Keratinocyte (primary cell): ENCODE results near the gene TELO2. TPM values are rescaled to one million over a fixed set of nuclear protein-coding genes. Genes with fewer than 3 reads are reported as not detected.

Source experiments
- DNase-seq: peaks from one replicate; pipeline ENCODE4 v3.0.0-alpha.2; 2011; ENCODE audit warnings: low read depth, missing footprints, low spot score
- FAIRE-seq: peaks from 2 replicates; lab custom pipeline; 2011; peaks lifted over from hg19 to GRCh38; lab: Jason Lieb, UNC
- H2AFZ ChIP-seq: 2 replicates; pipeline ENCODE4 v1.6.0; 2012; ENCODE audit warnings: low read length, control low read depth, inconsistent platforms; ENCODE audit not compliant: control insufficient read depth
- H3K27ac ChIP-seq: 2 replicates; pipeline ENCODE4 v1.5.1; 2011; ENCODE audit warnings: low read length; ENCODE audit not compliant: control insufficient read depth, insufficient read depth
- H3K27me3 ChIP-seq: 3 replicates; pipeline ENCODE4 v1.6.0; 2011; ENCODE audit warnings: low read length; ENCODE audit not compliant: control insufficient read depth, insufficient read depth; ENCODE audit errors: extremely low read depth
- H3K36me3 ChIP-seq, 2 experiments: 2 replicates in 1 of 2; 3 replicates in 1 of 2; pipeline ENCODE4 v1.5.1; 2011; ENCODE audit warnings: low read length in 2 of 2, mild to moderate bottlenecking in 1 of 2; ENCODE audit not compliant: control insufficient read depth in 2 of 2, insufficient read depth in 2 of 2; ENCODE audit errors: extremely low read depth in 1 of 2
- H3K4me1 ChIP-seq: 3 replicates; pipeline ENCODE4 v1.5.1; 2011; ENCODE audit warnings: low read length; ENCODE audit not compliant: control insufficient read depth, insufficient read depth; ENCODE audit errors: extremely low read depth
- H3K4me2 ChIP-seq: 3 replicates; pipeline ENCODE4 v1.6.0; 2011; ENCODE audit warnings: low read depth, low read length; ENCODE audit not compliant: control insufficient read depth, insufficient read depth; ENCODE audit errors: extremely low read depth
- H3K4me3 ChIP-seq, 3 experiments: fragments of 200-600 bp in 1 of 3; sonication (generic) in 1 of 3; 2 replicates in 2 of 3; 3 replicates in 1 of 3; pipeline ENCODE4 v1.5.1; 2011 to 2016; ENCODE audit warnings: low read length in 3 of 3, mild to moderate bottlenecking in 3 of 3, control low read depth in 2 of 3, inconsistent platforms in 1 of 3, low read depth in 1 of 3, mixed read lengths in 1 of 3, mixed run types in 1 of 3, moderate library complexity in 1 of 3; ENCODE audit not compliant: control insufficient read depth in 2 of 3, insufficient read depth in 2 of 3; ENCODE audit errors: extremely low read depth in 1 of 3
- H3K79me2 ChIP-seq: 2 replicates; pipeline ENCODE4 v1.6.0; 2012; ENCODE audit warnings: low read length; ENCODE audit not compliant: control insufficient read depth, insufficient read depth
- H3K9ac ChIP-seq: 3 replicates; pipeline ENCODE4 v1.6.0; 2011; ENCODE audit warnings: low read length; ENCODE audit not compliant: control insufficient read depth, insufficient read depth; ENCODE audit errors: extremely low read depth
- H3K9me1 ChIP-seq: 3 replicates; pipeline ENCODE4 v1.6.0; 2011; ENCODE audit warnings: low read length; ENCODE audit not compliant: control insufficient read depth, insufficient read depth; ENCODE audit errors: extremely low read depth
- H3K9me3 ChIP-seq: 2 replicates; pipeline ENCODE4 v1.5.1; 2012; ENCODE audit warnings: low read depth, low read length; ENCODE audit not compliant: control insufficient read depth
- H4K20me1 ChIP-seq: 3 replicates; pipeline ENCODE4 v1.6.0; 2011; ENCODE audit warnings: low read length; ENCODE audit not compliant: control insufficient read depth, insufficient read depth; ENCODE audit errors: extremely low read depth
- EZH2 ChIP-seq: IDR thresholded peaks from one replicate; pipeline ENCODE4 v1.6.1; 2012; ENCODE audit warnings: inconsistent platforms, mild to moderate bottlenecking, low read length, moderate library complexity
- dilution Hi-C: fragments of 300-500 bp; cut with MboI; formaldehyde crosslinking; loops from one replicate; pipeline ENCODE4 v1.7.0; 2020; ENCODE audit warnings: low sequenced_read_pairs; ENCODE audit not compliant: extremely low pct_ligation_motif_present
- polyA plus RNA-seq, 5 experiments: library from polyadenylated mRNA; depleted of rRNA in 3 of 5; stranded (reverse) in 3 of 5; stranded (forward) in 1 of 5; unstranded in 1 of 5; fragments of >200 nt; gene quantifications; 1 replicate in 1 of 5; 2 replicates in 3 of 5; 3 replicates in 1 of 5; pipeline versions ENCODE4 v1.2.1 to v1.2.3, GENCODE V29; 2011 to 2012; ENCODE audit warnings: missing spikeins in 2 of 5, low read depth in 1 of 5, low replicate concordance in 1 of 5
- TF ChIP-seq, protein P1 (sequence below), 3 experiments: IDR thresholded peaks in 1 of 3; conservative IDR thresholded peaks in 1 of 3; optimal IDR thresholded peaks in 1 of 3; 2 replicates in 2 of 3; 3 replicates in 1 of 3; pipeline versions ENCODE3 to v1.5.1; 2011; ENCODE audit warnings: low read length in 3 of 3, mild to moderate bottlenecking in 3 of 3, moderate library complexity in 2 of 3, control low read depth in 1 of 3, inconsistent platforms in 1 of 3; ENCODE audit not compliant: insufficient read depth in 2 of 3; ENCODE audit errors: extremely low read depth in 1 of 3

Gene TELO2
- polyA plus RNA-seq, 1 donor (not counting 4 experiments of a cell fraction or from before 2014, with no cell fraction given): 7.9 TPM

DNA sequence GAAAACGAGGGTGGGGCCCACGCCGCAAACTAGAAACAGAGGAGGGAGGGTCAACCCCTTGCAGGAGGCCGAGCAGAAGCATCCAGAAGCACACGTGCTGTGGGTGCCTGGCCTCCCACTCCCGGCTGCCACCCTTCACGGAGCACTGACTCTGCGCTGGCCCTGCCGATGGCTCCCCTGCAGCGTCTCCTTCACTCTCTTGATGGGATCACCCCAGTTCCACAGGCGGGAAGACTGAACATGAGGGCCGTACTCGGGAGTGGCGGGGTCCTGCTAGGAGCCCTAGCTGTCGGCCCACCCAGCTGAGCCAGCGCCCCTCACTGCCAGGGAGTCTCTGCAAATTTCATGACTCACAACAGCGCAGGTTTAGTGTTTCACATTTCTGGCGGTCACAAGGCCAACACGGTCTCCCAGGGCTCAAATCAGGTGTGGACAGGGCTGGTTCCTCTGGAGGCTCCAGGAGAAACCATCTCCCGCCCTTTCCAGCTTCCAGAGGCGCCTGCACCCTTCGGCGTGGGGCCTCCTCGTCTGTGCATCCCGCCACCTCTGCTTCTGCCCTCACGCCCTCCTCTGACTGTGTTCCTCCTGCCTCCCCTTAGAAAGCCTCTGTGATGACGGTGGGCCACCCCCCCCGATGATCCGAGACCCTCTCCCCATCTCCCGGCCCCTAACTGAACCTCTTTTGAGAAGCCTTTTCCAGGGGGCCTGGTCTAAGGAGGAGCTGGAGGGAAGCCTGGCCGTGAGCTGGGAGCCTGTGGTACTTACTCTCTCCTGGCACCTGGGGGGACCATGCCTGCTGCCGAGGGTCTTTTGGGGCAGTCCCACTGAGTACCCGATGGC is 6.4 kb upstream of the TELO2 start:
- no peak overlapping the region for H3K27ac ChIP-seq
- H3K27me3 ChIP-seq: no peaks in the 10 kb centered on the region
- no peaks in the 10 kb centered on the region for H3K79me2 ChIP-seq
- FAIRE-seq (no peak), DNase-seq (no peak)
- H3K4me1 ChIP-seq: peaks cover 7% of the 10 kb centered on the region
- dilution Hi-C loops: no loop called here
- H3K4me3 ChIP-seq: no peak overlapping the region
- H3K36me3 ChIP-seq: no peaks in the 10 kb centered on the region
- H3K9ac ChIP-seq: no peak overlapping the region
- no peak overlapping the region for H2AFZ ChIP-seq
- no peak overlapping the region for H3K4me2 ChIP-seq
- TF ChIP-seq, protein P1, sequence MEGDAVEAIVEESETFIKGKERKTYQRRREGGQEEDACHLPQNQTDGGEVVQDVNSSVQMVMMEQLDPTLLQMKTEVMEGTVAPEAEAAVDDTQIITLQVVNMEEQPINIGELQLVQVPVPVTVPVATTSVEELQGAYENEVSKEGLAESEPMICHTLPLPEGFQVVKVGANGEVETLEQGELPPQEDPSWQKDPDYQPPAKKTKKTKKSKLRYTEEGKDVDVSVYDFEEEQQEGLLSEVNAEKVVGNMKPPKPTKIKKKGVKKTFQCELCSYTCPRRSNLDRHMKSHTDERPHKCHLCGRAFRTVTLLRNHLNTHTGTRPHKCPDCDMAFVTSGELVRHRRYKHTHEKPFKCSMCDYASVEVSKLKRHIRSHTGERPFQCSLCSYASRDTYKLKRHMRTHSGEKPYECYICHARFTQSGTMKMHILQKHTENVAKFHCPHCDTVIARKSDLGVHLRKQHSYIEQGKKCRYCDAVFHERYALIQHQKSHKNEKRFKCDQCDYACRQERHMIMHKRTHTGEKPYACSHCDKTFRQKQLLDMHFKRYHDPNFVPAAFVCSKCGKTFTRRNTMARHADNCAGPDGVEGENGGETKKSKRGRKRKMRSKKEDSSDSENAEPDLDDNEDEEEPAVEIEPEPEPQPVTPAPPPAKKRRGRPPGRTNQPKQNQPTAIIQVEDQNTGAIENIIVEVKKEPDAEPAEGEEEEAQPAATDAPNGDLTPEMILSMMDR (optimal IDR thresholded peaks at IDR 0.05 in 1 of 3, IDR thresholded peaks at IDR 0.05 in 1 of 3, conservative IDR thresholded peaks at IDR 0.05 in 1 of 3; ENCODE audit: extremely low read depth in 1 of 3, insufficient read depth in 2 of 3, low read length in 3 of 3): no peak
- TF ChIP-seq EZH2: no peak
- H3K9me1 ChIP-seq: no peaks in the 10 kb centered on the region
- no peaks in the 10 kb centered on the region for H3K9me3 ChIP-seq
- H4K20me1 ChIP-seq: no peaks in the 10 kb centered on the region

DNA sequence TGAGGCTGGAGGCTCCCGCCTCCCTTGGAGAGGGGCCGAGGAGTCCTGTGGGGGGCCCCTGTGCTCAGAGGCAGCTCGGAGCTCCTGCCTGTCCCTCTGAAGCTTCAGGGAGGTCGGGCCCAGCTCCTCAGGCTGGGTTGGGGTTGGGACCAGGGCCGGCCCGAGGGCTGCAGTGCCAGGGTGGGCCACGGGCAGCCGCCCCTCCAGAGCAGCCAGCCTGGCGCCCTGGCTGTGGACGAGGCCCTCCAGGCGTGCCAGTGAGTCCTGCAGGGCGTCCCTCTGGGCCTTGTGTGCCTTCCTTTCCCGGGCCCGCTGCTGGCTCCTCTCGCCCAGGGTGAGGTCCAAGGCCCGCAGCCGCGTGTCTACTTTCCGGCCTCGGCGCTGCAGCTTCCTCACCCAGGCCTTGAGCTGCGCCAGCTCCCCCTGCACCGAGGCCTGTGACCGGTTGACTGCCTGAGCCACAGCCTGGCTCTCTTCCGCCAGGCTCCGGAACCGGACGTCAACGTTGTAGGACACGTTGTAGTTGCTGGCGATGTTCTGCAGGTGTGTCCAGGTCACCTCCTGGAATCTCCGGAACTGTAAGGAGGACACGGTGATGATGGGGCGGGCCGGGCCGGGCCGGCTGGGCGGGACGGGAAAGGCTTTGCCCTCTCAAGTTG is 5.6 kb upstream of the TELO2 start:
- Histone ChIP-seq H3K4me1 (peaks cover 8% of the 10 kb centered on the region), H3K9me1 (no peaks in the 10 kb centered on the region), H3K4me2 (no peak overlapping the region), H3K27me3 (no peaks in the 10 kb centered on the region), H3K27ac (no peak overlapping the region), H3K36me3 (no peaks in the 10 kb centered on the region), H3K9me3 (no peaks in the 10 kb centered on the region), H3K9ac (no peak overlapping the region), H3K4me3 (no peak overlapping the region), H3K79me2 (no peaks in the 10 kb centered on the region), H2AFZ (no peak overlapping the region), H4K20me1 (no peaks in the 10 kb centered on the region)
- FAIRE-seq (no peak), DNase-seq (no peak)
- no peak for TF ChIP-seq EZH2
- TF ChIP-seq, protein P1 (optimal IDR thresholded peaks at IDR 0.05 in 1 of 3, IDR thresholded peaks at IDR 0.05 in 1 of 3, conservative IDR thresholded peaks at IDR 0.05 in 1 of 3; ENCODE audit: extremely low read depth in 1 of 3, insufficient read depth in 2 of 3, low read length in 3 of 3): no peak
- dilution Hi-C loops: no loop called here
